ENCODE measurements around the gene KRT16. TPM values are rescaled to one million over a fixed set of nuclear protein-coding genes. Genes with fewer than 3 reads are reported as not detected.
"Not testable (repeated sequence)": the region's sequence is repeated elsewhere in the genome, so short reads cannot be mapped to it uniquely, and the experiment has no call there.

Gene KRT16
- total RNA-seq, 4 donors from 2014 or later: 0.79 TPM; not detected in 3

- WGBS, 2 donors (ENCODE audit: low coverage in 1 of 2): 43 to 58% methylated on average over 4 to 15 of the region's 15 CpGs
- TF ChIP-seq, protein P1, sequence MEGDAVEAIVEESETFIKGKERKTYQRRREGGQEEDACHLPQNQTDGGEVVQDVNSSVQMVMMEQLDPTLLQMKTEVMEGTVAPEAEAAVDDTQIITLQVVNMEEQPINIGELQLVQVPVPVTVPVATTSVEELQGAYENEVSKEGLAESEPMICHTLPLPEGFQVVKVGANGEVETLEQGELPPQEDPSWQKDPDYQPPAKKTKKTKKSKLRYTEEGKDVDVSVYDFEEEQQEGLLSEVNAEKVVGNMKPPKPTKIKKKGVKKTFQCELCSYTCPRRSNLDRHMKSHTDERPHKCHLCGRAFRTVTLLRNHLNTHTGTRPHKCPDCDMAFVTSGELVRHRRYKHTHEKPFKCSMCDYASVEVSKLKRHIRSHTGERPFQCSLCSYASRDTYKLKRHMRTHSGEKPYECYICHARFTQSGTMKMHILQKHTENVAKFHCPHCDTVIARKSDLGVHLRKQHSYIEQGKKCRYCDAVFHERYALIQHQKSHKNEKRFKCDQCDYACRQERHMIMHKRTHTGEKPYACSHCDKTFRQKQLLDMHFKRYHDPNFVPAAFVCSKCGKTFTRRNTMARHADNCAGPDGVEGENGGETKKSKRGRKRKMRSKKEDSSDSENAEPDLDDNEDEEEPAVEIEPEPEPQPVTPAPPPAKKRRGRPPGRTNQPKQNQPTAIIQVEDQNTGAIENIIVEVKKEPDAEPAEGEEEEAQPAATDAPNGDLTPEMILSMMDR (IDR thresholded peaks at IDR 0.05): no peak
- TF ChIP-seq POLR2AphosphoS5 (IDR thresholded peaks at IDR 0.05) (no peak), POLR2A (IDR thresholded peaks at IDR 0.05) (no peak), EP300 (IDR thresholded peaks at IDR 0.05; ENCODE audit: low read depth) (no peak)
- Histone ChIP-seq H3K4me1 (peaks cover 19 to 41% (median 32%) of the 10 kb centered on the region in 4 donors), H3K36me3 (no peaks in the 10 kb centered on the region), H3K27ac (peak overlapping the region in 2 of 4 donors; percentile 85 to 95), H3K9me3 (no peaks in the 10 kb centered on the region), H3K27me3 (no peaks in the 10 kb centered on the region), H3K4me3 (peak overlapping the region in 1 of 4 donors; percentile 42)
- intact Hi-C loops (cut with DNase I; ENCODE audit: low total_unique reads) (loop anchor here (5.0 kb wide), 1 partner anchor 100 kb away; no protein-coding TSS in a partner anchor), in situ Hi-C loops (cut with MboI; ENCODE audit: low pct_ligation_motif_present in 1 of 4, low pct_unique_long_range_greater_than_20kb in 1 of 4, low sequenced_read_pairs in 3 of 4) (loop anchor here (10.0 to 25.0 kb wide), 3 partner anchors 92 to 742 kb away; no protein-coding TSS in a partner anchor)
- DNase-seq: no peak
Measured at GRCh38 chr17:41647038-41647813, 34.7 kb upstream of the KRT16 start.

DNA sequence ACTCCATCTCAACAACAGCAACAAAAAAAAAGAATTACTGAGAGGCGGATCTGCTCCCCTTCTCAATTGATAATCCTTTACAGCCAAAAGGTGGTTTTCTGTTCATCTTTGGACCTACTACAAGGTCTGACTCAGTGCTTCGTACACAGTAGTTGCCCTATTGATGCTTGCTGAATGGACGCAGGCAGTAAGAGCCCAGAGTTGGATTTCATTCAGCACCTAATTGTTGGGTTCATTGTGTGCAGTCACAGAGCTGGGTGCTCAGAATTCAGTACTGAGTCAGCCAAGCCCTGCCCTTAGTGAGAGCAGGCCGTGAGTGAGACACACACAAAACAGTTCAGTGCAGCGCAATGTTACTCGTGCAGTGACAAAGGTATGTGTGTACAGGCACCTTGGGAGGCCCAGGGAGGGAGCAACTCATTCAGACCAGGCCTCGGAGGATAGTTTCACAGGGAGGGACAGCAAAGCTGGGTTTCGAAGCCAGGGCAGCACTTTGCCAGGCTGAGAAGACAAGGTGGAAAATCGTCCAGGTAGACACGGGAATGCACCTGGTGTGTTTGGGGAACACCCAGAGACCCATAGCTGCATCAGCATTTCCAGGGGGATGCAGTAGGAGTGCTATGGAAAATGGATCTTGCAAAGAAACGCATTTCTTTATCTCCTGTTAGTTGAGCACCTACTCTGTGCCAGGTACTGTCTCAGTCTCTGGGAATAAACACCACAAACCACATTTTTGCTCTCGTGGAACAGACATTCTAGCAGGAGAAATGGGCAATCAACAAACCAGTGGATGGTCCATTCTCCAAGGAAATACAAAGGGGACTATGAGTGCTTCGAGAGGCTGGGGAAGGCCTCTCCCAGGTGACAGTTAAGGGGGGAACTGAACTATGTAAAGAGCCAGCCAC lies 29.9 kb upstream of the KRT16 start:
- intact Hi-C loops (cut with DNase I; ENCODE audit: low total_unique reads): no loop called here
- H3K4me1 ChIP-seq: peaks cover 0 to 6% (median 3%) of the 10 kb centered on the region in 4 donors

DNA sequence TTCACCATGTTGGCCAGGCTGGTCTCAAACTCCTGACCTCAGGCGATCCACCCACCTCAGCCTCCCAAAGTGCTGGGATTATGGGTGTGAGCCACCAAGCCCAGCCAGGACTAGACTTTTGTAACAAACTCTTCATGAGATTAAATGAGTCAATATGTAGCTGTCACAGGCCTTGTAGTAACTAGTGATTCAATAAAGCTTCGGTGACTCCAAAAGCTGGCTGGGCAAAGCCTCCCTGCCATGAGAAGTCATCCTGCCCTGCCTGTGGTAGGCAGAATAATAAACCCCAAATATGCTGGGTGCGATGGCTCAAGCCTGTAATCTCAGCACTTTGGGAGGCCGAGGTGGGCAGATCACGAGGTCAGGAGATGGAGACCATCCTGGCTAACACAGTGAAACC lies 28.0 kb upstream of the KRT16 start:
- intact Hi-C loops (cut with DNase I; ENCODE audit: low total_unique reads); H3K36me3 ChIP-seq: not testable (repeated sequence)
- in situ Hi-C loops (cut with MboI; ENCODE audit: low pct_ligation_motif_present in 1 of 4, low pct_unique_long_range_greater_than_20kb in 1 of 4, low sequenced_read_pairs in 3 of 4): loop anchor here (10.0 to 25.0 kb wide), 3 partner anchors 86 to 736 kb away; no protein-coding TSS in a partner anchor

More for the DNA sequence above, 29.9 kb upstream of the KRT16 start:
- Histone ChIP-seq H3K9me3 (no peaks in the 10 kb centered on the region), H3K36me3 (no peaks in the 10 kb centered on the region), H3K4me3 (no peak overlapping the region), H3K27me3 (no peaks in the 10 kb centered on the region), H3K27ac (no peak overlapping the region)
- 82 to 97% methylated on average over 3 to 13 of the region's 13 CpGs for WGBS, 2 donors (ENCODE audit: low coverage in 1 of 2)
- in situ Hi-C loops (cut with MboI; ENCODE audit: low pct_ligation_motif_present in 1 of 4, low pct_unique_long_range_greater_than_20kb in 1 of 4, low sequenced_read_pairs in 3 of 4): loop anchor here (10.0 to 25.0 kb wide), 3 partner anchors 88 to 738 kb away; no protein-coding TSS in a partner anchor
- TF ChIP-seq POLR2AphosphoS5 (IDR thresholded peaks at IDR 0.05): no peak
- TF ChIP-seq POLR2A (IDR thresholded peaks at IDR 0.05): no peak
- TF ChIP-seq EP300 (IDR thresholded peaks at IDR 0.05; ENCODE audit: low read depth): no peak
- TF ChIP-seq, protein P1 (IDR thresholded peaks at IDR 0.05): no peak
- DNase-seq: no peak

GRCh38 chr17:41639492-41640473 lies 27.2 kb upstream of the KRT16 start:
- H3K27me3 ChIP-seq: no peaks in the 10 kb centered on the region
- peaks cover 0 to 8% (median 0%) of the 10 kb centered on the region in 4 donors for H3K4me1 ChIP-seq
- intact Hi-C loops (cut with DNase I; ENCODE audit: low total_unique reads): loop anchor here (10.0 kb wide), 1 partner anchor 725 kb away; no protein-coding TSS in a partner anchor
- DNase-seq: no peak
- 82 to 94% methylated on average over 4 to 7 of the region's 7 CpGs for WGBS, 2 donors (ENCODE audit: low coverage in 1 of 2)
- H3K4me3 ChIP-seq: no peak overlapping the region
- in situ Hi-C loops (cut with MboI; ENCODE audit: low pct_ligation_motif_present in 1 of 4, low pct_unique_long_range_greater_than_20kb in 1 of 4, low sequenced_read_pairs in 3 of 4): loop anchor here (10.0 to 25.0 kb wide), 3 partner anchors 85 to 735 kb away; no protein-coding TSS in a partner anchor
- H3K27ac ChIP-seq: no peak overlapping the region
- TF ChIP-seq POLR2AphosphoS5 (IDR thresholded peaks at IDR 0.05): no peak
- no peak for TF ChIP-seq POLR2A (IDR thresholded peaks at IDR 0.05)
- TF ChIP-seq, protein P1 (IDR thresholded peaks at IDR 0.05): no peak
- no peak for TF ChIP-seq EP300 (IDR thresholded peaks at IDR 0.05; ENCODE audit: low read depth)
- H3K9me3 ChIP-seq: no peaks in the 10 kb centered on the region
- no peaks in the 10 kb centered on the region for H3K36me3 ChIP-seq

More for the DNA sequence above, 28.0 kb upstream of the KRT16 start:
- not testable (repeated sequence) for H3K4me3 ChIP-seq, H3K4me1 ChIP-seq, H3K27me3 ChIP-seq, H3K27ac ChIP-seq, H3K9me3 ChIP-seq, DNase-seq
- WGBS, 2 donors (ENCODE audit: low coverage in 1 of 2): 98% methylated on average over 5 of the region's 5 CpGs; no CpG with 5 or more reads in 1 of the 2 donors

Measured in transverse colon (tissue), 4 donors.